ENCODE data around the gene NFKB2.

NFKB2 gene

GRCh38 chr10:102395400-102396316 is at the start of gene NFKB2:
NFKB2 (plus strand) TSS chr10:102395705; CDS start chr10:102395960, 255 bp downstream.
- in situ Hi-C loops (cut with MboI; ENCODE audit: low sequenced_read_pairs): no loop called here

- in situ Hi-C loops (cut with MboI; ENCODE audit: low sequenced_read_pairs): no loop called here
Observed at GRCh38 chr10:102347236-102347828, 48.2 kb upstream of the NFKB2 start.

- in situ Hi-C loops (cut with MboI; ENCODE audit: low sequenced_read_pairs): loop anchor here (10.0 kb wide), 1 partner anchor 117 kb away; no protein-coding TSS in a partner anchor
Observed at GRCh38 chr10:102352066-102352715, 43.3 kb upstream of the NFKB2 start.

GRCh38 chr10:102354451-102354850 is 41.1 kb upstream of the NFKB2 start:
- in situ Hi-C loops (cut with MboI; ENCODE audit: low sequenced_read_pairs): loop anchor here (10.0 kb wide), 1 partner anchor 120 kb away; no protein-coding TSS in a partner anchor

GRCh38 chr10:102358712-102359382 is 36.7 kb upstream of the NFKB2 start:
- in situ Hi-C loops (cut with MboI; ENCODE audit: low sequenced_read_pairs): loop anchor here (10.0 kb wide), 1 partner anchor 124 kb away; no protein-coding TSS in a partner anchor

- in situ Hi-C loops (cut with MboI; ENCODE audit: low sequenced_read_pairs): no loop called here
Observed at GRCh38 chr10:102367441-102367840, 28.1 kb upstream of the NFKB2 start.

- in situ Hi-C loops (cut with MboI; ENCODE audit: low sequenced_read_pairs): no loop called here
Observed at GRCh38 chr10:102368077-102368476, 27.4 kb upstream of the NFKB2 start.

GRCh38 chr10:102371295-102371694 is 24.2 kb upstream of the NFKB2 start:
- in situ Hi-C loops (cut with MboI; ENCODE audit: low sequenced_read_pairs): no loop called here

- in situ Hi-C loops (cut with MboI; ENCODE audit: low sequenced_read_pairs): no loop called here
Observed at GRCh38 chr10:102375250-102375649, 20.3 kb upstream of the NFKB2 start.

GRCh38 chr10:102375867-102376266 is 19.6 kb upstream of the NFKB2 start:
- in situ Hi-C loops (cut with MboI; ENCODE audit: low sequenced_read_pairs): no loop called here

- in situ Hi-C loops (cut with MboI; ENCODE audit: low sequenced_read_pairs): no loop called here
Observed at GRCh38 chr10:102376901-102377300, 18.6 kb upstream of the NFKB2 start.

- in situ Hi-C loops (cut with MboI; ENCODE audit: low sequenced_read_pairs): no loop called here
Observed at GRCh38 chr10:102379383-102379782, 16.1 kb upstream of the NFKB2 start.

GRCh38 chr10:102381983-102382382 is 13.5 kb upstream of the NFKB2 start:
- in situ Hi-C loops (cut with MboI; ENCODE audit: low sequenced_read_pairs): no loop called here

GRCh38 chr10:102382871-102383270 is 12.6 kb upstream of the NFKB2 start:
- in situ Hi-C loops (cut with MboI; ENCODE audit: low sequenced_read_pairs): no loop called here

- in situ Hi-C loops (cut with MboI; ENCODE audit: low sequenced_read_pairs): no loop called here
Observed at GRCh38 chr10:102384053-102384452, 11.5 kb upstream of the NFKB2 start.

- in situ Hi-C loops (cut with MboI; ENCODE audit: low sequenced_read_pairs): no loop called here
Observed at GRCh38 chr10:102384606-102385429, 10.7 kb upstream of the NFKB2 start.

GRCh38 chr10:102389894-102390293 is 5.6 kb upstream of the NFKB2 start:
- in situ Hi-C loops (cut with MboI; ENCODE audit: low sequenced_read_pairs): no loop called here

GRCh38 chr10:102392306-102392705 is 3.2 kb upstream of the NFKB2 start:
- in situ Hi-C loops (cut with MboI; ENCODE audit: low sequenced_read_pairs): no loop called here

- in situ Hi-C loops (cut with MboI; ENCODE audit: low sequenced_read_pairs): no loop called here
Observed at GRCh38 chr10:102393411-102394078, 2.0 kb upstream of the NFKB2 start.

All from HL-60/S4 treated with retinoic acid at 250 ng/mL for 4 days and 3 days (cell line).